HepG2 (cell line): Measurements from ENCODE around the gene ATP11B. TPM values are rescaled to one million over a fixed set of nuclear protein-coding genes. Genes with fewer than 3 reads are reported as not detected.
"Not testable (repeated sequence)": the region's sequence is repeated elsewhere in the genome, so short reads cannot be mapped to it uniquely, and the experiment has no call there.

Experiments used
- ATAC-seq: fragments of 200-7000 bp; cut with Tn5 transposase; 3 replicates; pipeline ENCODE4 v1.9.1; 2020; ENCODE audit warnings: mild to moderate bottlenecking, moderate library complexity
- BruUV-seq: library from RNA; stranded (reverse); fragments of 400-500 nt; replicated peaks from 2 replicates; lab custom pipeline; 2021; lab: Mats Ljungman, UMichigan
- CTCF ChIA-PET: fragments of 300-600 bp; formaldehyde crosslinking; extraction: SDS; loops from one replicate; lab custom pipeline; 2021; ENCODE audit warnings: low total read pairs, inconsistent platforms, low intra/inter-chr PET ratio; lab: Yijun Ruan, JAX
- POLR2A ChIA-PET: fragments of 350-600 bp; sonication (Branson Sonifier 250); formaldehyde crosslinking; loops from one replicate; lab custom pipeline; 2020; ENCODE audit warnings: antibody characterized with exemption, inconsistent platforms; lab: Yijun Ruan, JAX
- DNase-seq: peaks from one replicate; pipeline ENCODE4 v3.0.0-alpha.2; 2015; ENCODE audit warnings: low spot score
- FAIRE-seq: peaks from 3 replicates; lab custom pipeline; 2011; peaks lifted over from hg19 to GRCh38; lab: Jason Lieb, UNC
- H2AFZ ChIP-seq: one replicate; pipeline ENCODE4 v1.6.1; 2011; ENCODE audit warnings: low read length, inconsistent platforms
- H3K27ac ChIP-seq: fragments of 300-600 bp; 3 replicates; pipeline ENCODE4 v1.8.0; 2011; ENCODE audit warnings: mixed run types, mild to moderate bottlenecking, mixed read lengths, low read length, inconsistent platforms; ENCODE audit not compliant: insufficient read depth; ENCODE audit errors: extremely low read length
- H3K27me3 ChIP-seq, 2 experiments: fragments of 200-600 bp in 1 of 2; 2 replicates in 1 of 2; 3 replicates in 1 of 2; pipeline versions ENCODE4 v1.6.0 to v1.8.0; 2011; ENCODE audit warnings: low read length in 2 of 2, mild to moderate bottlenecking in 2 of 2, moderate library complexity in 2 of 2, inconsistent platforms in 1 of 2; ENCODE audit not compliant: insufficient read depth in 2 of 2, control insufficient read depth in 1 of 2
- H3K36me3 ChIP-seq, 2 experiments: fragments of 200-600 bp in 1 of 2; replicated peaks in 1 of 2; 2 replicates in 1 of 2; 3 replicates in 1 of 2; pipeline versions ENCODE4 v1.5.1 to v1.8.0; 2011; ENCODE audit warnings: low read length in 2 of 2, inconsistent platforms in 1 of 2; ENCODE audit not compliant: insufficient read depth in 2 of 2, control insufficient read depth in 1 of 2
- H3K4me1 ChIP-seq: 2 replicates; pipeline ENCODE4 v1.5.1; 2012; ENCODE audit warnings: low read length, inconsistent platforms; ENCODE audit not compliant: insufficient read depth
- H3K4me2 ChIP-seq: 2 replicates; pipeline ENCODE4 v1.6.0; 2011; ENCODE audit warnings: low read depth, low read length, inconsistent platforms
- H3K4me3 ChIP-seq, 3 experiments: fragments of 200-600 bp in 1 of 3; sonication (generic), shearing (Covaris generic) in 1 of 3; replicated peaks in 1 of 3; 2 replicates each; pipeline ENCODE4 v1.5.1; 2011 to 2016; ENCODE audit warnings: low read length in 3 of 3, inconsistent platforms in 2 of 3, low read depth in 2 of 3, mild to moderate bottlenecking in 2 of 3, control low read depth in 1 of 3, mixed read lengths in 1 of 3; ENCODE audit not compliant: insufficient read depth in 1 of 3
- H3K79me2 ChIP-seq: one replicate; pipeline ENCODE4 v1.6.1; 2011; ENCODE audit warnings: low read length, inconsistent platforms; ENCODE audit not compliant: insufficient read depth
- H3K9ac ChIP-seq: 2 replicates; pipeline ENCODE4 v1.6.0; 2011; ENCODE audit warnings: mild to moderate bottlenecking, low read depth, low read length, inconsistent platforms; ENCODE audit not compliant: insufficient read depth
- H3K9me3 ChIP-seq: 2 replicates; pipeline ENCODE4 v1.5.1; 2012; ENCODE audit warnings: mild to moderate bottlenecking, low read length
- H4K20me1 ChIP-seq: 2 replicates; pipeline ENCODE4 v1.6.0; 2011; ENCODE audit warnings: inconsistent platforms, mild to moderate bottlenecking, low read length, moderate library complexity; ENCODE audit not compliant: insufficient read depth
- BATF2 ChIP-seq: sonication (generic); formaldehyde crosslinking; IDR thresholded peaks from 2 replicates; pipeline ENCODE4 v1.8.0; 2022; ENCODE audit warnings: mild to moderate bottlenecking, missing genetic modification reagents, moderate library complexity
- HNRNPH1 ChIP-seq: fragments of 200-400 bp; formaldehyde crosslinking; optimal IDR thresholded peaks from 2 replicates; pipeline ENCODE3; 2017; ENCODE audit warnings: mild to moderate bottlenecking, low read depth, low read length
- THYN1 ChIP-seq: sonication (generic); formaldehyde crosslinking; IDR thresholded peaks from 2 replicates; pipeline ENCODE4 v1.8.1; 2023; ENCODE audit warnings: low read depth, mild to moderate bottlenecking, moderate library complexity, missing genetic modification reagents, borderline replicate concordance
- U2AF1 ChIP-seq: fragments of 200-400 bp; formaldehyde crosslinking; optimal IDR thresholded peaks from 2 replicates; pipeline ENCODE3; 2017; ENCODE audit warnings: mild to moderate bottlenecking, low read depth, low read length
- ZNF446 ChIP-seq: sonication (generic); formaldehyde crosslinking; IDR thresholded peaks from 2 replicates; pipeline ENCODE4 v1.5.0; 2020; ENCODE audit warnings: mild to moderate bottlenecking, missing genetic modification reagents
- ZNF572 ChIP-seq: sonication (generic); formaldehyde crosslinking; IDR thresholded peaks from 2 replicates; pipeline ENCODE4 v1.5.1; 2020; ENCODE audit warnings: mild to moderate bottlenecking, missing genetic modification reagents
- WGBS: methylation state at CpG from one replicate; pipeline ENCODE4 v1.1.6; 2017; ENCODE audit warnings: low lambda C conversion rate; 5-methylcytosine and 5-hydroxymethylcytosine counted together
- in situ Hi-C: cut with HindIII; loops from 2 replicates; pipeline ENCODE4 v1.10.0; 2017; ENCODE audit warnings: low pct_unique_long_range_greater_than_20kb; ENCODE audit not compliant: extremely low pct_ligation_motif_present
- intact Hi-C: fragments of 100-400 bp; cut with micrococcal nuclease; formaldehyde crosslinking; loops from one replicate; pipeline ENCODE4 v1.10.0; 2022; ENCODE audit not compliant: unreplicated experiment
- polyA plus RNA-seq, 8 experiments: library from polyadenylated mRNA; depleted of rRNA in 3 of 8; stranded (reverse) in 7 of 8; unstranded in 1 of 8; fragments of >200 nt; fragmentation: Illumina TruSeq in 4 of 8; extraction: Trizol in 4 of 8; gene quantifications; 2 replicates each; pipeline versions ENCODE4 v1.2.1 to v1.2.3, GENCODE V29; 2011 to 2016; ENCODE audit warnings: low read depth in 4 of 8, missing spikeins in 1 of 8, mixed read lengths in 1 of 8; ENCODE audit not compliant: insufficient read depth in 1 of 8
- total RNA-seq, 5 experiments: library from RNA; depleted of rRNA; stranded (reverse); fragments of >200 nt; fragmentation: Illumina TruSeq; extraction: Trizol; gene quantifications; 2 replicates each; pipeline ENCODE4 v1.2.3, GENCODE V29; 2016; ENCODE audit warnings: low read depth in 1 of 5
- TF ChIP-seq, protein P1 (sequence below): sonication (generic); formaldehyde crosslinking; IDR thresholded peaks from 2 replicates; pipeline ENCODE4 v1.8.1; 2023; ENCODE audit warnings: mild to moderate bottlenecking, moderate library complexity, missing genetic modification reagents

ATP11B gene
- total and polyA plus RNA-seq, 2 of the 13 experiments (the other 11 are each of a cell fraction or from before 2014, with no cell fraction given) = 10.1 to 22.9 TPM

GRCh38 chr3:182797876-182798275 is 4.6 kb downstream of the ATP11B start:
- no peak overlapping the region for H3K4me3 ChIP-seq
- TF ChIP-seq, protein P1, sequence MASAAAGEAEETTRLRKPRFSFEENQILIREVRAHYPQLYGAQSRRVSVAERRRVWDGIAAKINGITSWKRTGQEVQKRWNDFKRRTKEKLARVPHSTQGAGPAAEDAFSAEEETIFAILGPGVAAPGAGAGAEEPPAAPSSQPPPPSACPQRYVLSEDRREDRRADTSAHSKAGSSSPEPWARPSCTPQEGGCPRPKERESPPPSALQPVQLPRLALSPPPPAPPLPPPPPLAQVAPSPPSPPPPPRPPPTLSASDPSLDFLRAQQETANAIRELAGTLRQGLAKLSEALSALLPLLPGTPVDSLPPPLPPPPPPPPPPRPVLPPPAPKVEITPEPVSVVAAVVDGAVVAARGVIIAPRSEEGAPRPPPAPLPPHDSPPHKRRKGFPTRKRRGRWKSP = no peak
- TF ChIP-seq HNRNPH1 (no peak), THYN1 (CRISPR knock-in tag) (no peak), BATF2 (CRISPR knock-in tag) (no peak), ZNF572 (CRISPR knock-in tag) (no peak), ZNF446 (CRISPR knock-in tag) (no peak), U2AF1 (no peak)
- TF ChIP-seq, all 625 proteins: peak for 0
- WGBS = 100% methylated on average over 1 of the region's 1 CpG
- BruUV-seq = no TSS peak
- FAIRE-seq (no peak), DNase-seq (no peak), ATAC-seq (no peak)
- H3K4me2 ChIP-seq = no peak overlapping the region
- in situ Hi-C loops (no loop called here), intact Hi-C loops (loop anchor here (10.0 kb wide), 1 partner anchor 83 kb away; no protein-coding TSS in a partner anchor)
- no peak overlapping the region for H2AFZ ChIP-seq
- H3K9me3 ChIP-seq = no peaks in the 10 kb centered on the region
- peaks cover 5% of the 10 kb centered on the region for H3K79me2 ChIP-seq
- no peak overlapping the region for H3K27ac ChIP-seq
- H3K9ac ChIP-seq = no peak overlapping the region
- POLR2A ChIA-PET = no interaction called here
- peaks cover 0 to 2% of the 10 kb centered on the region in 2 experiments; a peak in 1 of 5 replicates for H3K27me3 ChIP-seq
- CTCF ChIA-PET = no interaction called here
- peaks cover 13% of the 10 kb centered on the region for H3K4me1 ChIP-seq
- peaks cover 3% of the 10 kb centered on the region; the same call in 1 of the 2 replicates for H4K20me1 ChIP-seq
- H3K36me3 ChIP-seq = no peaks in the 10 kb centered on the region

DNA sequence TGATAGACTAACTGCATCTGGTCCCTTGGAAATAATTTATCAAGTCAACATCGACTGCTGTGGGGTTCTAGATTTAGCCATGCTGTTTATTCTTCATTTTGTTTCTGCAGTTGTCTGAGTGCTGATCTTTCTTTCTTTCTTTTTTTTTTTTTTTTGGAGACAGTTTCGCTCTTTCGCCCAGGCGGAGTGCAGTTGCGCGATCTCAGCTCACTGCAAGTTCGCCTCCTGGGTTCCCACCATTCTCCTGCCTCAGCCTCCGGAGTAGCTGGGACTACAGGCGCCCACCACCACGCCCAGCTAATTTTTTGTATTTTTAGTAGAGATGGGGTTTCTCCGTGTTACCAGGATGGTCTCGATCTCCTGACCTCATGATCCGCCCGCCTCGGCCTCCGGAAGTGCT is 5.8 kb downstream of the ATP11B start:
- H3K4me2 ChIP-seq, POLR2A ChIA-PET, FAIRE-seq, H3K36me3 ChIP-seq, H3K27me3 ChIP-seq, H2AFZ ChIP-seq, H3K9me3 ChIP-seq, BruUV-seq, H3K9ac ChIP-seq, ATAC-seq, H4K20me1 ChIP-seq, H3K79me2 ChIP-seq, in situ Hi-C loops, H3K4me3 ChIP-seq, CTCF ChIA-PET, DNase-seq, H3K27ac ChIP-seq: not testable (repeated sequence)
- 97% methylated on average over 16 of the region's 16 CpGs for WGBS
- intact Hi-C loops = loop anchor here (10.0 kb wide), 1 partner anchor 84 kb away; no protein-coding TSS in a partner anchor
- peaks cover 13% of the 10 kb centered on the region for H3K4me1 ChIP-seq
